GM18526 (cell line): ENCODE results near the gene PCCB.

Experiments
- POLR2A ChIP-seq: IDR thresholded peaks from 3 replicates; pipeline ENCODE4 v1.6.1; 2011; ENCODE audit not compliant: insufficient read length; ENCODE audit errors: extremely low read depth

The PCCB gene

DNA sequence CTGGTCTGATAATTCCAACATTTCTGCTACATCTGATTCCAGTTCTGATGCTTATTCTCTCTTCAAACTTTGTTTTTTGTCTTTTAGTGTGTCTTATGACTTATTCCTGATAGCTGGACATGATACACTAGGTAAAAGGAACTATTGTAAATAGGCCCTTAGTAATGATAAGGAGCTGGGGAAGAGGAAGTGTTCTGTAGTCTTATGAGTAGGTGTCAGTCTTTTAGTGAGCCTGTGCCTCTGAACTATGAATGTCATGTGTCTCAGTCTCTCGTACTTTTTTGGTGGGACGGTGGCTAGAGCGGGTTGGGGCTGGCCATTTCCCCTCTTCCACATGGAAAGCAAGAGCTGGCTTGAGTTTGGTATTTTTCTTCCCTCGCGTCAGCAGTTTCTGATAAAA, 41.2 kb downstream of the PCCB start:
- no peak for TF ChIP-seq POLR2A

DNA sequence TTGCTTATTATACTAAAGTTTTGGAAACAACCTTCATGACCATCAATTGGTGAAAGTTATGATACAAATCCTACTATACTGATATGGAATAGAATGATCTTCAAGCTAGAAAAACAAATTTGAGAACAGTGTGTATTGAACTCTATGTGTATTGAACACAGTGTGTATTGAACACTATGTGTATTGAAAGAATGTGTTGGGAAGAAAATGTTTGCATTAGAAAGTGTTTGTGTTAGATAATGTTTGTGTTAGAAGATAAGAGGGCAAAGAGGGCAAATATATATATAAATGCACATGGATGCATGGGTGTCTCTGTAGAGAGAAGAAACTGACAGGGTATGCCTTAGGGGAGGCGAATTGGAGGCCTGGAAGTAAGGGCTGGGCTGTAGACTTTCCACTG, 42.4 kb downstream of the PCCB start:
- no peak for TF ChIP-seq POLR2A

- no peak for TF ChIP-seq POLR2A
These were observed 43.1 kb downstream of the PCCB start for GRCh38 chr3:136293279-136293678.

- no peak for TF ChIP-seq POLR2A
These were observed 44.0 kb downstream of the PCCB start for GRCh38 chr3:136294176-136294575.

GRCh38 chr3:136296960-136297359, 46.8 kb downstream of the PCCB start:
- no peak for TF ChIP-seq POLR2A

DNA sequence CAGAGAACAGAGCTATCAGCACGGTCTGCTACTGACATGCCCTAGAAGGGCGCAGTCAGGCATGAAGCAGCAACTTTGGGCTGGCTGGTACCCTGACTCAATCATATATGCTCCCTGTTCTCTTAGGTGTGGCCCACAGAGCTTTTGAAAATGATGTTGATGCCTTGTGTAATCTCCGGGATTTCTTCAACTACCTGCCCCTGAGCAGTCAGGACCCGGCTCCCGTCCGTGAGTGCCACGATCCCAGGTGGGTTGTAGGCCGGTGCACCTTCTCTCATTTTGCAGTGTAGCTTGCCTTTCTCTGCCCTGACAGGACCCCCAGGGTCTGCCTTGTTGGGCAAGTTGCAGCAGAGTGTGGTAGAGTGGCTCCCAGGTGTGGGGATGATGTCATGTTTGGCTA, 47.7 kb downstream of the PCCB start:
- TF ChIP-seq POLR2A = no peak

GRCh38 chr3:136300444-136300843, 50.3 kb downstream of the PCCB start:
- no peak for TF ChIP-seq POLR2A

GRCh38 chr3:136305879-136306278, 55.7 kb downstream of the PCCB start:
- TF ChIP-seq POLR2A = no peak

DNA sequence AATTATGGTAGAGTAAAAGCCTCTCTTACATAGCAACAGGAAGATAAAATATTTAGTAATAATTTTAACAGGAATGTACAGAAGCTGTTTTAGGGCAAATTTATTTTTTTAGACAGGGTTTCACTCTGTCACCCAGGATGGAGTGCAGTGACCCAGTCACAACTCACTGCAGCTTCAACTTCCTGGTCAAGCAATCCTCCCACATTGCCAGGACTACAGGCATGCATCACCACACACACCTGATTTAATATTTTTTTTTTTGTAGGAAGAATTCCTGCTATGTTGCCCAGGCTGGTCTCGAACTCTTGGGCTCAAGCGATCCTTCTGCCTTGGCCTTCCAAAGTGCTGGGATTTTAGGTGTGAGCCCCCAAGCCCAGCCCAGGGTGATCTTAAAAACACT, 61.1 kb downstream of the PCCB start:
- no peak for TF ChIP-seq POLR2A

GRCh38 chr3:136311968-136312367, 61.8 kb downstream of the PCCB start:
- TF ChIP-seq POLR2A = no peak

GRCh38 chr3:136326316-136326715, 76.2 kb downstream of the PCCB start:
- no peak for TF ChIP-seq POLR2A

GRCh38 chr3:136327671-136328070, 77.5 kb downstream of the PCCB start:
- no peak for TF ChIP-seq POLR2A

DNA sequence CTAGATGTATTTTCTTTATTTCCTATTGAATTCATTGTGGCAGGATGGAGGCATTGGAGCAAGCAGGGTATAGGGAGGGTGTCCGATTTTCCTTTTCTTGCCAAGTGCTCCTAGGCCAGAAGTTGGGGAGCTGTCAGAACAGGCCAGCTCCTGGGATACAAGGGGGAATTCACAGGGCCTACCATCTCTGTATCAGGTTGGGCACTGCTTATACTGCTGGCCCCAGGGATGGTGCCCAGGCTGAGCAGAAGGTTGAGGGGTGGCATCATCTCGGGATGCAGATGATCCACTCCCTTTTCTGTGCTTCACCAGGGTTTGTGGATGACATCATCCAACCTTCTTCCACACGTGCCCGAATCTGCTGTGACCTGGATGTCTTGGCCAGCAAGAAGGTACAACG, 79.5 kb downstream of the PCCB start:
- TF ChIP-seq POLR2A = no peak

DNA sequence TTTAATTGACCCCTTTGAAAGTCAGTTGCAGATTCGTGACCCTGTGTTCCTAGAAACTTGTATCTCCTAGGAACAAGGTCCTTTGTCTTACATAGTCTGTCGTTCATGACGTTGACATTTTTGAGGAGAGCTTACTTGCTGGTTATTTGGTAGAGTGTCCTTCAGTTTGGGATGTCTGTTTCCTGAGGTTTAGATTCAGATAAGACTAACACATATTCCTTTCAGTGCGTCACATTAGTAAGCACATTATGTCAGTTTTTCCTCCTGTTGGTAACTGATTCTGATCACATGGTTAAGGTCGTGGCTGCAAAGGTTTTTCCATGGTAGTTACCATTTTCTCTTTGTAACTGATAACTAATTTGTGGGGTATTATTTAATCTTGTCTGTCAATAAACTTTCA, 80.8 kb downstream of the PCCB start:
- TF ChIP-seq POLR2A = no peak

- no peak for TF ChIP-seq POLR2A
These were observed 82.2 kb downstream of the PCCB start for GRCh38 chr3:136332302-136332701.

DNA sequence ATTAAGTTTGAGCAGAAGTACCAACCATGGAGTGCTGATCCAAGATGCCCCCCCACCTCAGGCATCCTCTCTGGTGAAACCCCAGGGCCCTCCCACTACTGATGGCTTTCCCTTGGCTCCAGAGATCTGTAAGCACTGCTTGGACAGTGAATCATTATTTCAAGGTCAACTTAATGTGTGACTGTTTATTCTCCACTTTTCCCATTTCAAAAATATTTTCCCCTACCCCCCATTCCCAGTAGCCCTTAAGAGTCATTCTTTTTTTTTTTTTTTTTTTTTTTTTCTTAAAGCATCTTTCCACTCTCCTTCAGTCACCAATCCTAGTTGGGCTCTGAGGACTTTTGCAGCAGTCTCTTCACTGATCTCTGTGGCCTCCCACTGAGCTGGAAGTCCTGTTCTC, 82.6 kb downstream of the PCCB start:
- no peak for TF ChIP-seq POLR2A

GRCh38 chr3:136334209-136334608, 84.1 kb downstream of the PCCB start:
- no peak for TF ChIP-seq POLR2A

DNA sequence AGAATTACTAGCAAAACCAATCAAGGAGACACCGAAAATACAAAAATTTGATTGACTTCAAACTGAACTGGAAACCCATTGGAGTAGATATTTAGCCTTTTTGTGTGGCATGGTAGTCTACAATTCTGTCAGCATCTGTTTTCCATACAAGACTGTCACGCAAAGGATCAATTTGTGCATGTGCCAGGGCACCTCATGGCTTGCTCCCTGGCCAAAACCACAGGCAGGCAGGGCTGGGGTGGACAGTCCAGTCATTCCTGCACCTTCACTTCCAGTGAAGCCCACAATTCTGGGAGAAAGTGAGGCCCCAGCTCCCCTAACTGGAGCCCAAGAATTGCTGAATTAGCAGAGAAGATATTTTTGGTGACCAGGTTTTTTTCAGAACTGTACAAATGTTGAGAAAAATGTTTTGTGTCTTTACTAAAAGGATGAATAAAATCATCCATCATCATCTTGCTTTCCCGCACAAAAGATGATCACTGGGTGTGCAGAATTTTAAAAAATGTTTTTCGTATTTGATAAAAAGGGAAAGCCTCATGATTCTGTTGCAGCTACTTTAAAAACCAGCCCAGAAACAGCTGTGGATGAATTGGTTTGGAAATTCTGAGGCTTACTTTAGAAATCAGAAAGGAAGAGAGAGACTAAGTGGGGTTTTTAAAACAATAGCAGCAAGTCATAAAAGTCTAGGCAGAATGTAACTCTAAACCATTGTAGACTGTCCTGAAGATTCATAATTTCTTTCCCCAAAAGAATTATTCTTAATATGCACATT, 86.4 kb downstream of the PCCB start:
- no peak for TF ChIP-seq POLR2A

DNA sequence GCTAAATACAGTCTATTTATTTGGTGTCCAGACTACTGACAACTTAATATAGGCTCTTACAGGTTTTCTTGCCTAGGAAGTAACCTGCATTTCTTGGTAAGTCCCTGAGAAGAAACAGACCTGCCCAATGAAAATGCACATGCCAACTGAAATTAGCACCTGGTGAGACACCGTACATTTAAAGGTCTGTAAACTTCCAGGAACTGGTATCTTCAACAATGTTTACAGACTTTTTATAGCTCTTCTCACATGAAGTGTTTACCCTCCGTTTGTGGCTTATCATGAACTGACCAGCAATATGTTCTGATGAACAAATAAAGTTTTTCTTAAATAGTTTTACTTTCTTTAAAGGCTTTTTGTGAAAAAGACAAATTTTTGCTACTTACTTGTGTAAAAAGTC, 93.3 kb downstream of the PCCB start:
- no peak for TF ChIP-seq POLR2A
